Upper lobe of left lung (tissue), 4 donors: ENCODE results near the gene PSD2.

Experiments
- POLR2A ChIP-seq, 4 donors: fragments of 450-650 bp; IDR thresholded peaks; one replicate each; pipeline ENCODE4 v1.5.1; 2016 to 2017; ENCODE audit warnings: antibody characterized with exemption in 4 of 4, mild to moderate bottlenecking in 2 of 4
- TF ChIP-seq, protein P1 (sequence below), 6 experiments: fragments of 450-650 bp in 4 of 6; fragments of 200-600 bp in 2 of 6; sonication (generic) in 2 of 6; IDR thresholded peaks; one replicate each; pipeline ENCODE4 v1.5.1; 2016 to 2019; ENCODE audit warnings: antibody characterized with exemption in 6 of 6

DNA sequence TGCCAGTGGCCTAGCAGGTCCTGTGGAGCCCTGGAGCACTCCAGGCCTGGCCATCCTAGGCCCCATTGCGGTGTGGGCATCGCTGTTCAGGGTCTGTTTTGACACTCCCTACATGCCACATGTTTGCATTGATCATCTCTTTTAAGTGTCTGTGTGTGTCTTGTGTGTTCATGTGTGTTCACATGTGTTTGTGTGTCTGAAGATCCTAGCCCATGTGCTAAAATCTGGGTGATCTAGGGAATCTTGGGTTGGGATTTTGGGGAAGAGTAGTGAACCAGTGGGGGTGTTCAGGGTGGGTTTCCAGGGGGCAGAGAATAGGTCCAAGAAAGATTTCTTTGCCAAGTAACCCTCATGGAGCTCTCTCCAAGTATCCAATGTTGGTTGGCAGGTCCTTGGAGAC, 8.4 kb downstream of the PSD2 start:
- TF ChIP-seq, protein P1, sequence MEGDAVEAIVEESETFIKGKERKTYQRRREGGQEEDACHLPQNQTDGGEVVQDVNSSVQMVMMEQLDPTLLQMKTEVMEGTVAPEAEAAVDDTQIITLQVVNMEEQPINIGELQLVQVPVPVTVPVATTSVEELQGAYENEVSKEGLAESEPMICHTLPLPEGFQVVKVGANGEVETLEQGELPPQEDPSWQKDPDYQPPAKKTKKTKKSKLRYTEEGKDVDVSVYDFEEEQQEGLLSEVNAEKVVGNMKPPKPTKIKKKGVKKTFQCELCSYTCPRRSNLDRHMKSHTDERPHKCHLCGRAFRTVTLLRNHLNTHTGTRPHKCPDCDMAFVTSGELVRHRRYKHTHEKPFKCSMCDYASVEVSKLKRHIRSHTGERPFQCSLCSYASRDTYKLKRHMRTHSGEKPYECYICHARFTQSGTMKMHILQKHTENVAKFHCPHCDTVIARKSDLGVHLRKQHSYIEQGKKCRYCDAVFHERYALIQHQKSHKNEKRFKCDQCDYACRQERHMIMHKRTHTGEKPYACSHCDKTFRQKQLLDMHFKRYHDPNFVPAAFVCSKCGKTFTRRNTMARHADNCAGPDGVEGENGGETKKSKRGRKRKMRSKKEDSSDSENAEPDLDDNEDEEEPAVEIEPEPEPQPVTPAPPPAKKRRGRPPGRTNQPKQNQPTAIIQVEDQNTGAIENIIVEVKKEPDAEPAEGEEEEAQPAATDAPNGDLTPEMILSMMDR (IDR thresholded peaks at IDR 0.05) = no peak
- no peak for TF ChIP-seq POLR2A (IDR thresholded peaks at IDR 0.05)
